H9 (cell line): Measurements from ENCODE around the gene DLG2. TPM values are rescaled to one million over a fixed set of nuclear protein-coding genes. Genes with fewer than 3 reads are reported as not detected.

ENCODE experiments used
- DNase-seq: peaks from one replicate; pipeline ENCODE4 v3.0.0-alpha.2; 2017
- H2AFZ ChIP-seq: one replicate; pipeline ENCODE4 v1.6.1; 2013; ENCODE audit warnings: mild to moderate bottlenecking, low read length, control low read depth, moderate library complexity
- H2AK5ac ChIP-seq: 2 replicates; pipeline ENCODE4 v1.6.1; 2013; ENCODE audit warnings: low read length, control low read depth, mixed read lengths; ENCODE audit not compliant: insufficient read length
- H2BK120ac ChIP-seq: one replicate; pipeline ENCODE4 v1.6.1; 2013; ENCODE audit warnings: low read depth, mild to moderate bottlenecking, low read length, control low read depth, inconsistent platforms; ENCODE audit not compliant: poor library complexity, severe bottlenecking
- H2BK12ac ChIP-seq: 2 replicates; pipeline ENCODE4 v1.6.1; 2013; ENCODE audit warnings: low read length, control low read depth, mixed read lengths, low read depth; ENCODE audit not compliant: insufficient read length
- H2BK15ac ChIP-seq: 2 replicates; pipeline ENCODE4 v1.6.1; 2013; ENCODE audit warnings: low read depth, low read length, control low read depth
- H2BK20ac ChIP-seq: one replicate; pipeline ENCODE4 v1.6.1; 2013; ENCODE audit warnings: low read depth, mild to moderate bottlenecking, low read length, control low read depth, inconsistent platforms; ENCODE audit not compliant: poor library complexity, severe bottlenecking
- H2BK5ac ChIP-seq: 2 replicates; pipeline ENCODE4 v1.6.1; 2013; ENCODE audit warnings: low read length, control low read depth, mixed read lengths; ENCODE audit not compliant: insufficient read length
- H3K14ac ChIP-seq: 2 replicates; pipeline ENCODE4 v1.6.1; 2013; ENCODE audit warnings: low read length, control low read depth; ENCODE audit not compliant: insufficient read depth
- H3K18ac ChIP-seq: 2 replicates; pipeline ENCODE4 v1.6.1; 2013; ENCODE audit warnings: low read depth, mild to moderate bottlenecking, mixed read lengths, low read length, control low read depth; ENCODE audit not compliant: insufficient read length
- H3K23ac ChIP-seq: 2 replicates; pipeline ENCODE4 v1.6.1; 2013; ENCODE audit warnings: low read length, control low read depth, mixed read lengths, low read depth; ENCODE audit not compliant: insufficient read length
- H3K23me2 ChIP-seq: 2 replicates; pipeline ENCODE4 v1.6.1; 2013; ENCODE audit warnings: low read depth, mild to moderate bottlenecking, mixed read lengths, low read length, control low read depth; ENCODE audit not compliant: insufficient read length, poor library complexity, severe bottlenecking
- H3K27ac ChIP-seq: 2 replicates; pipeline ENCODE4 v1.5.1; 2013; ENCODE audit warnings: low read length, control low read depth, mixed read lengths, low read depth; ENCODE audit not compliant: insufficient read length
- H3K27me3 ChIP-seq: 2 replicates; pipeline ENCODE4 v1.6.1; 2013; ENCODE audit warnings: low read length, control low read depth, inconsistent platforms; ENCODE audit not compliant: insufficient read depth
- H3K4ac ChIP-seq: 2 replicates; pipeline ENCODE4 v1.6.1; 2013; ENCODE audit warnings: low read depth, mild to moderate bottlenecking, control low read depth, inconsistent platforms, low read length, moderate library complexity
- H3K4me1 ChIP-seq: 2 replicates; pipeline ENCODE4 v1.6.1; 2013; ENCODE audit warnings: low read length, control low read depth, inconsistent platforms; ENCODE audit not compliant: insufficient read depth
- H3K4me2 ChIP-seq: 2 replicates; pipeline ENCODE4 v1.6.1; 2013; ENCODE audit warnings: low read length, control low read depth, mixed read lengths; ENCODE audit not compliant: insufficient read length, insufficient read depth
- H3K56ac ChIP-seq: 2 replicates; pipeline ENCODE4 v1.6.1; 2013; ENCODE audit warnings: low read depth, mild to moderate bottlenecking, mixed read lengths, low read length, control low read depth; ENCODE audit not compliant: insufficient read length
- H3K79me1 ChIP-seq: 2 replicates; pipeline ENCODE4 v1.6.1; 2013; ENCODE audit warnings: low read depth, mild to moderate bottlenecking, moderate library complexity, low read length, control low read depth, inconsistent platforms; ENCODE audit not compliant: insufficient read depth, poor library complexity, severe bottlenecking
- H3K79me2 ChIP-seq: 2 replicates; pipeline ENCODE4 v1.6.1; 2013; ENCODE audit warnings: low read length, control low read depth, inconsistent platforms; ENCODE audit not compliant: insufficient read depth
- H3K9ac ChIP-seq: 2 replicates; pipeline ENCODE4 v1.6.1; 2013; ENCODE audit warnings: low read length, control low read depth, mixed read lengths; ENCODE audit not compliant: insufficient read length; ENCODE audit errors: extremely low read depth
- H3K9me3 ChIP-seq: one replicate; pipeline ENCODE4 v1.6.1; 2013; ENCODE audit warnings: low read depth, low read length, inconsistent platforms; ENCODE audit not compliant: control insufficient read depth
- H3T11ph ChIP-seq: one replicate; pipeline ENCODE4 v1.6.1; 2013; ENCODE audit warnings: mild to moderate bottlenecking, low read length, control low read depth, inconsistent platforms
- H4K20me1 ChIP-seq: one replicate; pipeline ENCODE4 v1.6.1; 2013; ENCODE audit not compliant: control insufficient read depth, insufficient read length, insufficient read depth
- H4K5ac ChIP-seq: 2 replicates; pipeline ENCODE4 v1.6.1; 2013; ENCODE audit warnings: low read depth, mild to moderate bottlenecking, mixed read lengths, low read length, control low read depth; ENCODE audit not compliant: insufficient read length
- H4K8ac ChIP-seq: replicated peaks from 2 replicates; pipeline ENCODE4 v1.6.1; 2013; ENCODE audit warnings: low read length, control low read depth, mixed read lengths, low read depth; ENCODE audit not compliant: insufficient read length
- H4K91ac ChIP-seq: 2 replicates; pipeline ENCODE4 v1.6.1; 2013; ENCODE audit warnings: low read depth, mild to moderate bottlenecking, moderate library complexity, mixed read lengths, low read length, control low read depth; ENCODE audit not compliant: insufficient read length
- H3K27ac Mint-ChIP-seq, 3 experiments: 2 replicates in 2 of 3; 3 replicates in 1 of 3; pipeline ENCODE4 v1.8.0; 2020 to 2021; ENCODE audit warnings: mixed read lengths in 3 of 3, mild to moderate bottlenecking in 1 of 3, moderate library complexity in 1 of 3
- H3K27me3 Mint-ChIP-seq: 2 replicates; pipeline ENCODE4 v1.8.0; 2021; ENCODE audit warnings: low read depth, mild to moderate bottlenecking, moderate library complexity, mixed read lengths
- H3K36me3 Mint-ChIP-seq, 3 experiments: 2 replicates in 2 of 3; 3 replicates in 1 of 3; pipeline ENCODE4 v1.8.0; 2020 to 2021; ENCODE audit warnings: low read depth in 3 of 3, mixed read lengths in 3 of 3; ENCODE audit not compliant: insufficient read depth in 1 of 3
- H3K4me1 Mint-ChIP-seq, 2 experiments: 2 replicates each; pipeline ENCODE4 v1.8.0; 2020; ENCODE audit warnings: mixed read lengths in 2 of 2
- H3K4me3 Mint-ChIP-seq, 2 experiments: 2 replicates in 1 of 2; 3 replicates in 1 of 2; pipeline ENCODE4 v1.8.0; 2020 to 2021; ENCODE audit warnings: mild to moderate bottlenecking in 2 of 2, mixed read lengths in 2 of 2, moderate library complexity in 1 of 2
- H3K9me3 Mint-ChIP-seq, 2 experiments: 2 replicates in 1 of 2; 3 replicates in 1 of 2; pipeline ENCODE4 v1.8.0; 2020; ENCODE audit warnings: mild to moderate bottlenecking in 2 of 2, mixed read lengths in 2 of 2, moderate library complexity in 1 of 2
- WGBS: extraction: QIAGEN DNeasy Blood & Tissue Kit; methylation state at CpG from one replicate; pipeline ENCODE4 v1.1.7; 2013; ENCODE audit warnings: missing lambda C conversion rate, low lambda C conversion rate, mixed read lengths; ENCODE audit not compliant: insufficient read length; ENCODE audit errors: extremely low coverage; 5-methylcytosine and 5-hydroxymethylcytosine counted together
- total RNA-seq: library from RNA; stranded (reverse); gene quantifications from 2 replicates; pipeline ENCODE4 v1.2.1, GENCODE V29; 2021
- TF ChIP-seq, protein P1 (sequence below): fragments of 200-600 bp; sonication (generic); conservative IDR thresholded peaks from 3 replicates; pipeline ENCODE4 v1.8.0; 2021; ENCODE audit warnings: antibody characterized with exemption, mild to moderate bottlenecking

Gene DLG2
- total RNA-seq, 1 experiment from 2014 or later: 8.0 TPM

- Histone ChIP-seq H3K14ac (no peak overlapping the region), H3K4me2 (no peak overlapping the region), H4K20me1 (no peaks in the 10 kb centered on the region), H3K4me1 (no peaks in the 10 kb centered on the region), H2BK20ac (no peak overlapping the region), H4K5ac (no peak overlapping the region), H2AFZ (no peak overlapping the region), H3K9ac (no peak overlapping the region), H3K27ac (no peak overlapping the region), H3K9me3 (no peaks in the 10 kb centered on the region), H2AK5ac (no peak overlapping the region), H3K27me3 (no peaks in the 10 kb centered on the region), H2BK12ac (no peak overlapping the region), H2BK120ac (no peak overlapping the region), H2BK15ac (no peak overlapping the region), H3K79me1 (no peaks in the 10 kb centered on the region), H3K23me2 (no peaks in the 10 kb centered on the region), H4K91ac (no peak overlapping the region), H3K23ac (no peak overlapping the region), H3K4ac (no peak overlapping the region), H3K56ac (no peak overlapping the region), H4K8ac (no peak overlapping the region), H2BK5ac (no peak overlapping the region), H3K18ac (no peak overlapping the region), H3K79me2 (no peaks in the 10 kb centered on the region), H3T11ph (no peak overlapping the region)
- no peaks in the 10 kb centered on the region for H3K9me3 Mint-ChIP-seq
- H3K27me3 Mint-ChIP-seq: no peaks in the 10 kb centered on the region
- TF ChIP-seq, protein P1, sequence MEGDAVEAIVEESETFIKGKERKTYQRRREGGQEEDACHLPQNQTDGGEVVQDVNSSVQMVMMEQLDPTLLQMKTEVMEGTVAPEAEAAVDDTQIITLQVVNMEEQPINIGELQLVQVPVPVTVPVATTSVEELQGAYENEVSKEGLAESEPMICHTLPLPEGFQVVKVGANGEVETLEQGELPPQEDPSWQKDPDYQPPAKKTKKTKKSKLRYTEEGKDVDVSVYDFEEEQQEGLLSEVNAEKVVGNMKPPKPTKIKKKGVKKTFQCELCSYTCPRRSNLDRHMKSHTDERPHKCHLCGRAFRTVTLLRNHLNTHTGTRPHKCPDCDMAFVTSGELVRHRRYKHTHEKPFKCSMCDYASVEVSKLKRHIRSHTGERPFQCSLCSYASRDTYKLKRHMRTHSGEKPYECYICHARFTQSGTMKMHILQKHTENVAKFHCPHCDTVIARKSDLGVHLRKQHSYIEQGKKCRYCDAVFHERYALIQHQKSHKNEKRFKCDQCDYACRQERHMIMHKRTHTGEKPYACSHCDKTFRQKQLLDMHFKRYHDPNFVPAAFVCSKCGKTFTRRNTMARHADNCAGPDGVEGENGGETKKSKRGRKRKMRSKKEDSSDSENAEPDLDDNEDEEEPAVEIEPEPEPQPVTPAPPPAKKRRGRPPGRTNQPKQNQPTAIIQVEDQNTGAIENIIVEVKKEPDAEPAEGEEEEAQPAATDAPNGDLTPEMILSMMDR: no peak
- no peak for DNase-seq
- no peaks in the 10 kb centered on the region for H3K36me3 Mint-ChIP-seq
- H3K4me3 Mint-ChIP-seq: no peak overlapping the region
- WGBS: no CpG with 5 or more reads among the region's 3 CpGs
- H3K27ac Mint-ChIP-seq: peak overlapping the region in 1 of 3 experiments; percentile 2; a peak in 2 of 7 replicates
- H3K4me1 Mint-ChIP-seq: no peaks in the 10 kb centered on the region
Measured at GRCh38 chr11:84097186-84097585, 1530.0 kb downstream of the DLG2 start.
